ENCODE measurements around the gene RGS6.

DNA sequence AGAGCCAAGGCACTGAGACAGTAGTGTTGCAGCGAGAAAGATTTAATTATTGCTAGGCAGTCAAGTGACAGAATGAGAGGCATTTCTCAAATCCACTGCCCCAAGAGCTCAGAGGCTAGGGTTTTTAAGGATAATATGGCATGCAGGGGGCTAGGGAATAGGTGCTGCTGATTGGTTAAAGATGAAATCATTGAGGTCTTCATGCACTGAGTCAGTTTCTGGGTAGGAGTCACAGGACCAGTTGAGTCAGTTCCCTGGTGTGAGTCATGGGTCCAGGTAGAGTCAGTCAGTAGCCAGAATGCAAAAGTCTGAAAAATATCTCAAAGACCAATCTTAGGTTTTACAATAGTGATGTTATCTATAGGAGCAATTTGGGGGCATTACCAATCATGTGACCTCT, 323.8 kb downstream of the RGS6 start:
- TF ChIP-seq CTCF (conservative IDR thresholded peaks at IDR 0.05; ENCODE audit: low read depth, low read length) (no peak), EZH2phosphoT487 (IDR thresholded peaks at IDR 0.05; ENCODE audit: borderline replicate concordance, low read length) (no peak)
